ENCODE results near the gene COL4A3.

COL4A3 gene

GRCh38 chr2:227148106-227148505, 16.3 kb upstream of the COL4A3 start:
- Histone ChIP-seq H3K27me3 (ENCODE audit: insufficient read depth, low read depth, severe bottlenecking) (no peaks in the 10 kb centered on the region), H3K4me3 (ENCODE audit: low read depth, low read length) (no peak overlapping the region), H3K27ac (no peak overlapping the region), H3K9me3 (ENCODE audit: severe bottlenecking) (peaks cover 4% of the 10 kb centered on the region), H3K36me3 (no peaks in the 10 kb centered on the region)
- TF ChIP-seq CTCF (IDR thresholded peaks at IDR 0.05; ENCODE audit: low read depth, low read length): no peak
- DNase-seq: no peak

DNA sequence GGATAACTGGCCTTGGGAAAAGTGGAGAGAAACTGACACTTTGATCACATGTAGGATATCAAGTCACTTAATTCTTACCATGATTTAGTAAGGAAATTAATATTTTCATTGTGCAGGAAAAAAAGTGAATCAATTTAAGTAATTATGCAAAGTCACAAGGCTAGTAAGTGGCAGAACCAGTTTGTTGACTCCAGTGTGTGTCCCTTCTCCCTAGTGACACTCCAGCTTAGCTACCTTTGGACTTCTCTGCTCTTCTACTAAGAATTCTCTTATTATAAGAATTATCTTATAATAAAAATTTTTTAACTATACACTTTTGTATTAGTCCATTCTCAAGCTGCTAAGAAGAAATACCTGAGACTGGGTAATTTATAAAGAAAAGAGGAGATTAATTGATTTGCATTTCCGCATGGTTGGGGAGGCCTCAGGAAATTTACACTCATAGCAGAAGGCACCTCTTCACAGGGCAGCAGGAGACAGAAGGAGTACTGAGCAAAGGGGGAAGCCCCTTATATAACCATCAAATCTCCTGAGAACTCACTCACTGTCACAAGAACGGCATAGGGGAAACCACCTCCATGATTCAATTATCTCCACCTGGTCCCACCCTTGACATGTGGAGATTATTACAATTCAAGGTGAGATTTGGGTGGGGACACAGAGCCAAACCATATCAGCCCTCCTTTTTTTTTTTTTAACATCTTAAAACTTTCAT, 14.0 kb upstream of the COL4A3 start:
- no peak overlapping the region for H3K4me3 ChIP-seq (ENCODE audit: low read depth, low read length)
- H3K27me3 ChIP-seq (ENCODE audit: insufficient read depth, low read depth, severe bottlenecking): no peaks in the 10 kb centered on the region
- peaks cover 4% of the 10 kb centered on the region for H3K9me3 ChIP-seq (ENCODE audit: severe bottlenecking)
- H3K27ac ChIP-seq: no peak overlapping the region
- H3K36me3 ChIP-seq: no peaks in the 10 kb centered on the region
- DNase-seq: no peak
- no peak for TF ChIP-seq CTCF (IDR thresholded peaks at IDR 0.05; ENCODE audit: low read depth, low read length)

DNA sequence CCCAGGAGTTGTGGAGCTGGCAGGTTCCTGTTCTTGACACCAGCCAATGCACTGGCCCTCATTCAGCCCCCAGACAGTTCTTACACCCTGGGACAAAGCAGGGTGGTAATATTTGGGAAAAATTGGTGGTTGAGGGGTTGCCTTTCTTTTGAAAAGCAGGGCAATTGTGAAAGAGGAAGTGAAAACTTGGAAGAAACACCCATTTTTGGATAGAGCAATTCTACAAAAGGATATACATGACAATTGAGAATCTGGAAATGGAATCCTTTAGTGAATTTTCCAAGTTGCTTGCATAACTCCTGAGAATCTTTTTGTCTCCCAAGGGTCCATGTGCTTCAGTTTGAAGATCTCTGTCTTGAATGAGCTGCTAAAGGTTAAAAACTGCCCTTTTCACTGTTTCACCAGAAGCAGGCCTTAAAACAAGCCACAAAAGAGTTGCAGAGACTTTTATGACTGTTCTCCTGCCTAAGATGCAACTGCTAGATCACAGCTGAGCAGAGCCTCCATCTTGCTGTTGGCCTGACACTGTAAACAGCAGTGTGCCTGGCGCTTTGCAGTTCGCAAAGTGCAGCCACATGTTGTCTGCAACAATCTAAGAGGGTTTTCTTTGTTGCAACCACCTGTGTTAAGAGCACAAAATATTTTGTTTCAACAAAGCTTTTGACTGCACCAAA, 12.2 kb upstream of the COL4A3 start:
- Histone ChIP-seq H3K4me3 (ENCODE audit: low read depth, low read length) (no peak overlapping the region), H3K9me3 (ENCODE audit: severe bottlenecking) (peaks cover 4% of the 10 kb centered on the region), H3K27me3 (ENCODE audit: insufficient read depth, low read depth, severe bottlenecking) (no peaks in the 10 kb centered on the region), H3K27ac (no peak overlapping the region), H3K36me3 (no peaks in the 10 kb centered on the region)
- TF ChIP-seq CTCF (IDR thresholded peaks at IDR 0.05; ENCODE audit: low read depth, low read length): no peak
- no peak for DNase-seq

DNA sequence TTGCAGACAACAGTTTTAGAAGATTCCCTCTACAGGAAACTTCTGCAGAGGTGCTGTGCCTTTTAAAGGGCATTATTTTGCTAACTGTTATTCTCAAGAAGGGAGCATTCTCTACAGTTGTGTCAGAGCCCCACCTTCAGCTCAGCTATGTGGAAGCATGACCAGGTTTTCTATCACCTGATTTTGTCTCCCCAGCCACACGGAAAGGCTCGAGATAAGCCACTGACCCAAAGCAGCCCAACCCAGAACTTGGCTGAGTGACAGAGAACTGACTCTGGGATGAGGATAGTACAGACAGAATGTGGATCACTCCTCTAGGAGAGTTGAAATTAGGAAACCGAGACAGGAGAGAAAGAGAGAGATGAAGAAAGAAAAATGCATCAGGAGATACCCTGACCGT, 11.1 kb upstream of the COL4A3 start:
- H3K4me3 ChIP-seq (ENCODE audit: low read depth, low read length): no peak overlapping the region
- no peak overlapping the region for H3K27ac ChIP-seq
- no peak for DNase-seq
- peaks cover under 1% of the 10 kb centered on the region for H3K9me3 ChIP-seq (ENCODE audit: severe bottlenecking)
- H3K27me3 ChIP-seq (ENCODE audit: insufficient read depth, low read depth, severe bottlenecking): no peaks in the 10 kb centered on the region
- no peak for TF ChIP-seq CTCF (IDR thresholded peaks at IDR 0.05; ENCODE audit: low read depth, low read length)
- no peaks in the 10 kb centered on the region for H3K36me3 ChIP-seq

- no peaks in the 10 kb centered on the region for H3K27me3 ChIP-seq (ENCODE audit: insufficient read depth, low read depth, severe bottlenecking)
- DNase-seq: no peak
These were observed 10.5 kb upstream of the COL4A3 start for GRCh38 chr2:227153758-227154486.

More at GRCh38 chr2:227153758-227154486, 10.5 kb upstream of the COL4A3 start:
- TF ChIP-seq CTCF (IDR thresholded peaks at IDR 0.05; ENCODE audit: low read depth, low read length): no peak
- no peaks in the 10 kb centered on the region for H3K36me3 ChIP-seq
- no peaks in the 10 kb centered on the region for H3K9me3 ChIP-seq (ENCODE audit: severe bottlenecking)
- H3K27ac ChIP-seq: no peak overlapping the region
- H3K4me3 ChIP-seq (ENCODE audit: low read depth, low read length): no peak overlapping the region

All from WERI-Rb-1 (cell line).